GM21423 (cell line): ENCODE results near the gene STOX2.

Experiments
- ATAC-seq: cut with Tn5 transposase; IDR thresholded peaks from one replicate; pipeline ENCODE4 v1.9.1; 2021; ENCODE audit warnings: mild to moderate bottlenecking, moderate library complexity; ENCODE audit not compliant: unreplicated experiment

The STOX2 gene

DNA sequence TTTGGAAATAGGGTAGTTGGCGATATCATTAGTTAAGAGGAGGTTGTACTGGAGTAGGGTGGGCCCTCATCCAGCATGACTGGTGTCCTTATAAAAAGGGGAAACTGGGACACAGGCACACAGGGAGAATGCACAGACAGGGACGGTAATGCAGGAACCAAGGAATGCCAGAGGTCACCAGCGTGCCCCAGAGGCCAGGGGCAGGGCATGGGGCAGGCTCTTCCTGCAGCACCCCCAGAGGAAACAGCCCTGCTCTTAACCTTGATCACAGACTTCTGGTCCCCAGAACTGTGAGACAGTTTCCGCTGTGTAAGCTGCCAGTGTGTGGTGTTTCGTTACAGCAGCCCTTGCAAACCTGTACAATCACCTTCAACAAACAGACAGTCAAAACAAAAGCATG is 15.9 kb upstream of the STOX2 start:
- no peak for ATAC-seq

DNA sequence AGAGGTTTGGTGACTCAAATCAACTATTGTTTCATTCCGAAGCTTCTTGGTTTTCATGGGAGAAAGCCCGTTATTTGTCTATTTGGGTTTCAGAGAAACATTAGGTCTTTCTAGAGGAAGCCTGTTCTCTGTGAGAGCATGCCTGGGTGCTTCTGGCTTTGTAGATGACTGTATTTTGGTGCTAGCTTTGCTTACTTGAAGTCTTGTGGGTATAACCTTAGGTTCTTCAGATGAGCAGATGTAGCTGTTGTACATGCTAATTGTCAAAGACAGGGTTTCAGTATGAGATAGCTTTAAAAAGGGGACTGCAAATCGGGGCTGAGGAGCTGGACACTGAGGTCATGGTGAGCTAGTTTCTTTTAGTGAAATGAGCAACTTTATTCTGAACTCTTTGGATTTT is 7.9 kb upstream of the STOX2 start:
- ATAC-seq, result no peak

DNA sequence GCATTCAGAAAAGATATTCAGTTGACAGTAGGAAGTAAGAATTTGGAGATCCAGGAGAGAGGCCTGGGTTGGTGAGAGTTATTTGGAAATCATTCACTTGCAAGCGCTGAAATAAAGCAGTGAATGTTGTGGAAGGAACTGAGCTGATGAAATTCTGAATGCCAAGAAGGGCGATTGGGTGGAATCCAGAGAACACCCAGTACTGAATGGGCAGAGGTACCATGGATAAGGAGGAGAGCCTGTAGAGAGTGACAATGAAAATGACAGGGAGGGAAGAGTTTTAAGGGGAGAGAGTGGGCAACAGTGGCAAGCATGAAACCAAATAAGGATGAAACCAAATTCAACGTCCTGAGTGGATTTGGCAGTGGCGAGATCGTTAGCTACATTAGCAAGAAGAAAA is 6.7 kb upstream of the STOX2 start:
- no peak for ATAC-seq

DNA sequence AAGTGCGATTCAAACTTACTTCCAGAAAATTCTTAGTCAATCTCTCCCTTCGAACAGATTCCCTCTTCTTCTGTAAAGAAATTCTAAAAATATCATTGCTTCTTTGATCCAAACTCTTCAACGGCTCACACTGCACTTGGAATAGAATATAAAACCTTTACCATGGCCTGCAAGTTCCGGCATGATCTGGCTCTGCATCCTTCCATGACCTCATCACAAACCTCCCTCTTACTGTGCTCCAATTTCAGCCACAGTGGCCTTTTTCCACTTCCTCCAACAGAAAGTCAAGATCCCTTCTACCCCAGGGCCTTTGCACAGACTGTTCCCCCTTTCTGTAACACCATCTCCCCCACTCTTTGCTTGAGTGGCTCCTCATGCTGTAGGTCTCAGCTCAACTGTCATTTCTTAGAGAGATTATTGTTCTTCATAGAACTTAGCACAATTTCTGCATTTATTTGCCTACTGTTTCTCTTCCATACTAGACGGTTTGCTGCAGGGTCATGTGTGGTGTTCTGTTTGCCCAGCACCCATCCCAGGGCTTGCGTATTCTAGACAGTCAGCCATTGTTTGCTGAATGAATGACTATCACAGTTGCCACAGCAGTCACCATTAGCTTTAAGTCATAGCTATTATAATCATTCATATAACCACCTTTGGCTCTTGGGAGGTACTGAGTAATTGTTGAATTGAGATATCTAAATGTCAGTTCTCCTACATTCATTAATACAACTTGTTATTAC is 1.9 kb upstream of the STOX2 start:
- no peak for ATAC-seq

DNA sequence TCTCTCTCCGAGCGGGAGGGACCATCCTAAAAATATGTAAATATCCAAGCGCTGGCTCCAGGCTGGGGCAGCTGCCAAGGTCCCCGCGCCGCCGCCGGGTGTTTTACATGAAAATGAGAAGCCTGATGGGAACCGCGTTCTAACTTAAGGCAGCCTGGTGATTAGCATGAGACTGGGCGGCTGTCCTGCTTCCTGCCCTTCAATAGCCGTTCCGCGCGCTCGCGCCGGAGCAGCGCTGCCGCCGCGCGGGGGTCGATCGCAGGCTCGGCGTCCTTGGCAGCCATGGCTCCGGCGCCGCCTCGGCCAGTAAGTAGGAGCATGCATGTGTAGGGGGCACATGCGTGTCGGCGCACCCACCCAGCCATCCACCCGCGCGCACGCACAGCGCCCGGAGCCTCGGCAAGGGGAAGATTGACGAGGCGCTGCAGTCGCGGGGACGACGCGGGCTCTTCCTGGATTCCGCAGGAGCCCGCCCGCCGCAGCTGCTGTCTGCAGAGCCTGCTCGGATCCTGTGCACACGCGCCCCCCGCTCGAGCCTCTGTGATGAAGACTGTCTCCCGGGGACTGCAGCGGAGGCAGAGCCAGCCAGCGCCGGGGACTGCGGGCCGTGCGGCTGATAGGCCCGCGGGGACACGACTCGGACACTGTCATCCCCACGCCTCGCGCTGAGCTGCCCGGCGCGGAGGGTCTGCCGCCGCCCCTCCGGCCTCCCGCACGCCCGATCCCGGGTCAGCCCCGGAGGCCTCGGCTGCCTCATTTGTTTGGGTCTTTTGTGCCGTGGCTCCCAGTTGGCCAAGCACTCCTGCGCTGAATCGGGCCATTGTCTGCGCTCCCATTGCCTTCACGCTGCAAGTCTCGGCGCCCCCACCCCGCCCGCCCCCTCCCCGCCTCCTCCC is 734 bp downstream of the STOX2 start:
- ATAC-seq, result no peak

DNA sequence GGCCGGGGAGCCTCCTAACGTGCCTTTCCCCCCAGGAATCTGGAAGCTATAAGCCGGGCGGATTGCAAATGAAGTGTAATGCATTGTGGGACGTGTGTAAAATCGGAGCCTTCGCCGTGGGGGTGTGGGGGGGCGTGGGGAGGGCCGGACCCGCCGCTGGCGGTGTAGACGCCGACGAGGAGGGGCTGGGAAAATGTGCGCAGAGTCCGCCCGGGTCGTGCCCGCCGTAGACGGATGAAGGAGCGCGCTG is 1.3 kb downstream of the STOX2 start:
- no peak for ATAC-seq

DNA sequence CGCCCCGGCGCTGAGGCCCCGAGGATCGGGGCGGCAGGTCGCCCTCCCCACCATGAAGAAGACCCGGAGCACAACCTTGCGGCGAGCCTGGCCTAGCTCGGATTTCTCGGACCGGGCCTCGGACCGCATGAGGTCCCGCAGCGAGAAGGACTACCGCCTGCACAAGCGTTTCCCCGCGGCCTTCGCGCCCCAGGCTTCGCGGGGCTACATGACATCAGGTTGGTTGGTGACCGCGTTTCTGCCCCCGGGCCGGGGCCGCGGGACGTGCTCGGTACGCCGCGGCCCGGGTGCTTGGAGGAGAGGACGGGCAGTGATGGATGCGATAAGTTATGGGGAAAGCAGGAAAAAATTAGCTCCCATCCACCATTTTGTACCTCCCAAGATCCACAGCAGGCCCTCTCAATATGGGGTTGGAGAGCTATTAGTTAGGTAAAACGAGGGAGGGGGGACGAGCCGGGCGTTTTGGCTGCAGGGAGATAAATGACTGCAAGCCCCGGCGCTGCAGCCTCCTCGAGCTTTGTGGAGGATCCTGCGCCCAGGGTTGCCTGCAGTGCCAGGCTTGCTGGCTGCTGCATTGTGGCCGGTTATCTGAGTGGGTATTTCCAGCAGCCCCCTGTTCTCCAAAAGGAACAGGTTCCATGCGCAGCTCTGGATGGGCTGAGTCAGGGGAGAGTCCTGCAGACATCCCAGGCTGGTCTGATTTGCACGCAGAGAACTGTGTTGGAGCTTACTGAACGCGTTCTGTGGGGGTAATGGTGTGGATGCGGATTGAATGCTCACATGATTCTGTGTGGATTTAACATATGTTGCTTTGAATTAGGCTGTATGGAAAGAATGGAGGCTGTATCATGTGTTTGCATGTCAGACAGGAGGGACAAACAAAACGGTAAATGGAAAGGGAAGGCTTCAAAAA is 1.9 kb downstream of the STOX2 start:
- no peak for ATAC-seq

DNA sequence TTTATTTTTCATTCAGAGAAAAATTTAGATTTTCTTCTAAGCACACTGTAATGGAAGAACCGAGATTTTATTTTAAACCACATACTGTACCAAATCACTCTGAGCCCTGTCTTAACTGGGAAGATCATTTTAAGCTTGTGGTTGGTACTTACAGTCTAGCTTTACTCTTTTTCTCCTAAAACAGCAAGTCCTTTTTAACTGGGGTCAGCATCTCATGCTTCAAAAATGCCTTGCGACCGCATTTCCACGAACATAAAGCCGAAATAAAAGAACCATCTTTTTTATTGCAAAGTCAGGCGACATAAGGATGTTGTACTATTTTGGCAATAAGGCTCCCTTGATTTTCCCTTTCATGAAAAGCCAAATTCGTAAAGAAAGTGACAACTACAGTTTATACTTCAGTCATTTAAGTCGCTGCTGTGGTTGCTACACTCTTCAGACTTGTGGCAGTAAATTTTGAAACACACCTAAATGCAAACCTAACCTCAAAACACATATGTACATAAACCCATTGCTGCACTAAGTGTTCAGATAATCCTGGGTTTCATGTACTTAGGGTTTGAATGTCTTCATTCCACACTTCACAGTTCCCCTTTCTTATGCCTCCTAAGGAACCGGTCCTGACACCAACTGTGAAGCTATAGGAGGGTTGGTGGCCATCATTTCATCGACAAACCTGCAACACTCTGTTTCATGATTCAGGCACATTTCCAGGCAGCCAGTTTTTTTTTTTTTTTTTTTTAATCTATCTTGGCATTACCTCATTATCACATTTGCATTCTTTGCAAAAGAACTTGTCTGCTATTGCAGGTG is 3.0 kb downstream of the STOX2 start:
- ATAC-seq, result no peak

DNA sequence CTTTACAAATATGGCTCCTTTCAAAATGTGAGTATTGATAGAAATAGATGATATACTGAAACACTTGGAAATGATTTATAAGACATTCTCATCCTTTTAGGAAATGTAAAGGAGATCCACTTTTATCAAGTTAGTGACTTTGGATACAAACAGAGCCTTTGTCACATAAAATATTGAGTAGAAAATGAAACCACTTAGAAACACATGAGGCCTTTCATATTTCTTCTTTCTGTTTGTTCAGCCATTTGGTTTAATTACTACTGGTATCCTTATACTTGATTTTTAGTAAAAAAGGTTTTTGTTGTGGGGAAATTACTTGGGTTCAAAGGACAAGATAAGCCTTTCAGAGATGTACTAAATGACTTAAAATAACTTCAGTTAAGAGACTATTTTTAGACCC is 4.1 kb downstream of the STOX2 start:
- ATAC-seq, result no peak

DNA sequence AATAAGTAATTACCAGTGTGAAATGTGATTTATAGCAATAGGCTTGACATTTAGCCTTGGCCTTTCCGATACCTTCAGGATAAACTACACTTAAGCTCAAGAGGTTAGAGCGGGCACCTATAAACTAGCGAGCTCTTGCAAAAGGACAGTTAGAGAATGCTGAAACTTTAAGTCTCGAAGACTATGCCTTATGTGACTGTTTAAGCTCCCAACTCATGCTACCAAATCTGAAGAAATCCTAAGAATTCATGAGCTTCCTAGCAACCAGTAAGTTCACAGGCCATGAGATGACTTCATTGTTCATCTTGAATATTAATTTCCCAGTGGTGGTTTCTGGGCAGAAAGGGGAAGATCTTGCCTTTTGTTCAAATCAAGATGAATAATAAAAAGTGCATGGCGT is 4.7 kb downstream of the STOX2 start:
- no peak for ATAC-seq

DNA sequence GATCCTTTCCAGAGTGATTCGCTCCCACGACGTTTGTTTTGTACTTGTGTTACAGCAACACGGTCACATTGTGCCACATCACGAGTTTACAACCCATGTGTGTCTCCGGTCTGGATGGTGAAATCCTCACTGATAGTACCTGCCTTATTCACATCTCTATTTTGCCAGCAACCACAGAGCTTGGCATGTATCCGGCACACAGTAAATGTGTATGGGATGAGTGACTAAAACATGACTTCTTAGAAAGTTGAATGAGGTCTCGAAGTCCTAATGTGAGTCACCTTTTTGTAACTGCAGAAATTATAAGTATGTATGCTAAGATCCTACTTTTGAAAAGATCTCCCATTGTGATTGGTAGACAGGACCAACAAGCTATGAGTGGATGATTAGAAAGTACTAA is 7.5 kb downstream of the STOX2 start:
- no peak for ATAC-seq

DNA sequence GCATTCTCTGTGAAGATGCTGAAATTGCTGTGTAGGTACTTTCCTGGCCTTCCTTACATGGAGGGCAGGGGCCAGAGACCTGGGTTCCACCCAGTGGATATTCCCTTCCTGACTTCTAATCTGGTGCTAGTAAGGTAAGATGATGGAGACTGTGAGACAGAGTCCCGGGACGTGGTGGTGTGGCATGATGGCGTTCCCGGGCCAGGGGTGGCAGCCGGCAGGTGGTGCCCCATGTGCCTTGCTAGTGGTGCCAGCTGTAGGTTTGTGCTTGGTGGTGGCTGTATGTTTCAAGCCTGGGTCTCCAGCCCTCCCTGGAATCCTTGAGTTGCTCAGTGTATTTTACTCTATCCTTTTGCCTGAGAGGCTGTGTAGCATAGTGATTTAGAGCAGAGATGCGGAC is 10.9 kb downstream of the STOX2 start:
- ATAC-seq, result no peak

DNA sequence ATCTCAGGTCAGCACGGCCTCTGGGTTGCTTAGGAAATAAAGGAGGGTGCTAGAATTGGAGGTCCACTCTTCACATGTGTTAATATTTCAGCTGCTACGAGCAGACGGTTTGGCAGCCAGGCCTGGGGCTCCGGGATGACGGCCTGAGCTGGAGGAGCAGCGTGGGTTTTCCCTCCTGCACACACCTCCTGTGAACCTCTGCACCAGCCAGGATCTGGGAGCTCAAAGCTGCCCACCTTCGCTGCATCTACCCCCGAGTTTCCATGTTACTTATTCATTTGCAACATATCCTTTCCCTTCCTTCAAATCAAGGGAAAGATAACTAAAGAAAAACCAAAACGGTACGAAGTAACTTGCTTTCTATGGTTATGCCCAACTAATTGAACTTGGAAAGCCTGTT is 13.6 kb downstream of the STOX2 start:
- no peak for ATAC-seq

DNA sequence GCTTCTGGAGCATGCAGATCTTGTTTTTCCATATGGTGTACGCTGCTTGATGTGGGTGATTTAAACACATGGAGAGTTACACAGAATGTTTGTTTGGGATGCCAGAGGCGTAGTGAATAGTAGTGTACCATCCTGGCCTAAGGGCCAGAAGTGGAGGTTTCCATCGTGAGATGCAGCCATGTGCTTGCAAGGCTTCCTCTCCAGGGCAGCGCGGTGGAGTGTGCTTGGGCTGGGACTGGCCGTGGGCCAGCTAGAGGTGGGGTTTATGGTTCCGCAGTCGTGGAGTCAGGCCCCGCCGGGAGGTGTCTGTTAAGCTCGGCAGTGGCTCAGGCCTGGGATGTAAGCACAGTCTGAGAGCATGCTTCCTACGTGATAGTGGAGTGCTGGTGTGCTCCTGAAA is 14.0 kb downstream of the STOX2 start:
- ATAC-seq, result no peak

DNA sequence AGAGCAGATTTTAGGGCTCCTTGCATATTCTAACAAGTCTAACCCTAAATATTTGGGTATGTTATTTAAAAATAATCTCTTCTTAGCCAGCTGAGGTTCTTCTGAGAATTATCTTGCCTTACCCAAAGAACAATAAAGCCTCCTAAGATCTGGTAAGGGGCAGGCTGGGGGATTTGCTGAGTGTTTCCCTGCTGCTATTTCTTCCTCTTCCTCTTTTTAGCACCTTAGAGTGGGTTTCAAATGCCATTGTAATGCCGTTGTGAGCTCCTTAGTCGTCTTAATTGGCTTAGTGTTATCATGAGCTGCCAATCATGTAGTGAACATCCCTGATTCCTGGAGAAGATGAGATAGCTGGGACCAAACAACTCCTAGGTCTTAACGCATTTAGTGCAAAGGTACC is 15.4 kb downstream of the STOX2 start:
- ATAC-seq, result no peak

DNA sequence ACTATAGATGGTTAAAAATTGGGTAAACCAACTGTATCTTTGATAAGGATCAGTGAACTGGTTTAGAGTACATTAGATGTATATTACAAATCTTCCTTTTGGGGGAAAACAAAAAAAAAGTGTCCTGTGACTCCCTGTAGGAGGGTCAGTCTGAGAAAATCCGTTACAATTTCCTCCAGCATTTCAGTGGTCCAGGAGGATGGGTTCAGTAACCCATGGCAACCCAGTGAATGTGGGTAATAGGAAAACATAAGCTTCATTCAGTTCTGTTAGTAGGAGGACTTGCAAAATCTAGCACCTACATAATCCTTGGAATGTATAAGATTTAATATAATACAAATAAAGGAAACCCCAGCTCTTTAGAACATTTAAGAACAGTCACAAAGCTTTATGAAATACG is 16.2 kb downstream of the STOX2 start:
- no peak for ATAC-seq

DNA sequence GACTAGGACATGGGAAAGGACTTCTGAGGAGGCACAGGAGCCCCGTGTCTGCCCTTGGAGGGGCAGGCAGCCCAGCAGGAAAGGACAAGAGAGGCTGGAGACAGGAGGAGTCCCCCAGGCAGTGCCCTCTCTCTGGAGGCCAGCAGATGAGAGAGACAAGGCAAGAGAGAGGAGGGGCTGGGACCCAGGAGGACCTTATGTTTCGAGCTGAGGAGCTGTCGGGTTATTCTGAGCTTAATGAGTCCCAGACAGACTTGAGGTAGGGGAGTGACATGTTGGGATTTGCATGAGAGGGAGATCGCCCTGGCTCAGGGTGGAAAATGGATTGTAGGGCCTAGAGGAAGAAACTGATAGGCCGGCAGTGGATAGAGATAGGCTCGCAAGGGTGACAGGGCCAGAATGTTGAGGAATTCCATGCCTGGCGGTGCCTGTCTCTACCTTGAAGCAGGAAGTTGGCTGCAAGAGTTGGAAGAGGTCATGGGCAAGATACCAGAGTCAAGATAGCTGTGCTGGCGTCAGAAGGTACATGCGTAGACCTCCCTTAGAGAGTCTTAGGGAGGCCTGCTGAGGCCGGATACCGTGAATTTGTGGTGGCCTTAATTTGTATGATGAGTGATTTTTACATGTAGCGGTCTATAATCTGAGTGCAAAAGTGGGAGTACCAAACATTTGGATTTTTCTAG is 19.4 kb downstream of the STOX2 start:
- ATAC-seq, result no peak

DNA sequence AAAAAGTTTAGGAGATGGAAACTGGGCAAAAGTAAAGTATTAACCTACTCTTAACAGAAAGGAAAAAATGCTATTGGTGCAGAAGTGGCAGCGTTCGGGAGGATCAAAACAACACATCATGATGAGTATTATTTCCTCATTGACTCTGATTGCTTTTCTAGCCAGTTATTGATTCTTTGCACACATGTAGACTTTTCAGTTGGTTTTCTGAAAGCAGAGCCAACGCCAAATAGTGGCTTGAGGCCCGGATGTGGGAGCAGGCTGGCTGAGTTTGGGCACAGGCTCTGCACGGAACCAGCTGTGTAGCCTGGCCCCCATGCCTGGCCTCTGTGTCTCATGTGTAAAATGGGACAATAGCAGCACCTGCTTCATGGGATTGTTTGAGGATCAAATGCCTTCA is 21.8 kb downstream of the STOX2 start:
- no peak for ATAC-seq

DNA sequence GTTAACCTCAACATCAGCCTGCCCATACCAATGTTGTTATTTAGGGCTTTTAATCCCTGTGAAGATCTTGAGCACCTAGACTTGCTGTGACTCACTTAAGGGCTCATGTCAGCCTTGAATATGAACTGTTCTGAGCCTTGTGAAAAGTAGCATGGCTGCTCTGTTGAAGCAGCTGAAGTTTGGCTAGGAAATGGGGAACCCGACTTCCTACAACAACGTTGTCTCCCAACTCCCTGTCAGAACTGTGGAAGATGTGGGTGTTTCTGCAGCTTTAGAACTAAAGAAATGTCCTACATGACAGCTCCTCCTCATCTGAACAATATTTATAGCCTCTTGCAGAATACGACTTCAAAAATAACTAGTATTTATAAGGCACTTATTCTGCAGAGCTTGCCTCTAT is 27.5 kb downstream of the STOX2 start:
- ATAC-seq, result no peak

DNA sequence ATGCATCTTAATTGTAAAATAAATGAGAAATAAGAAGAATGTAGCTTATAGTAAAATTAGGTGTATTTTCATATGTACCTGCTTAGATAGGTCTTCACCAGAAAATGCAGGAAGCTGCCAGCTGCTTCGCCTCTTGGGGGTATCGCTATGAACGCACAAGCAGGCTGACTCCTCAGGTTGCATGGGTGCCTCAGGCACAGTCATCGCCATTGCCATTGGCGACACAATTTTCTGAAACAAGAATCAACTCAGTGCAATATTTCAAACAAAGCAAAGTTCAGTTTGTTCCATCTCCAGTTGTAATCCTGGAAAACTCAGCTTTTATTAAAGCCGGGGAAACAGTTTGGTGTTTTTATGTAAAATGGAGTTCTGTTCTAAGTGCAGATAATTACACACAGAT is 29.7 kb downstream of the STOX2 start:
- no peak for ATAC-seq
